K562 (cell line): Measurements from ENCODE around the gene GPC2. TPM values are rescaled to one million over a fixed set of nuclear protein-coding genes. Genes with fewer than 3 reads are reported as not detected.

ENCODE experiments used
- ATAC-seq: fragments of 200-7000 bp; cut with Tn5 transposase; 3 replicates; pipeline ENCODE4 v1.9.1; 2020; ENCODE audit warnings: moderate library complexity
- BruUV-seq: library from RNA; stranded (reverse); fragments of 400-500 nt; replicated peaks from 2 replicates; lab custom pipeline; 2021; lab: Mats Ljungman, UMichigan
- CTCF ChIA-PET: fragments of 300-600 bp; formaldehyde crosslinking; extraction: SDS; loops from one replicate; lab custom pipeline; 2021; ENCODE audit warnings: low intra/inter-chr PET ratio; lab: Yijun Ruan, JAX
- POLR2A ChIA-PET: fragments of 300-600, 350-650 bp; sonication (Branson Sonifier 250); formaldehyde crosslinking; extraction: SDS; loops from one replicate; lab custom pipeline; 2021; ENCODE audit warnings: antibody characterized with exemption, inconsistent platforms; lab: Yijun Ruan, JAX
- DNase-seq, 4 experiments: peaks; one replicate each; pipeline versions ENCODE4 v3.0.0 to v3.0.0-alpha.2; 2011 to 2018; ENCODE audit warnings: low spot score in 3 of 4, mixed read lengths in 3 of 4; ENCODE audit errors: extremely low read depth in 1 of 4
- FAIRE-seq: peaks from 2 replicates; lab custom pipeline; 2011; peaks lifted over from hg19 to GRCh38; lab: Jason Lieb, UNC
- H2AFZ ChIP-seq: 2 replicates; pipeline ENCODE4 v1.6.0; 2011; ENCODE audit warnings: low read depth, low read length, control low read depth, inconsistent platforms
- H3K27ac ChIP-seq: fragments of 200-600 bp; 3 replicates; pipeline ENCODE4 v1.8.0; 2011; ENCODE audit warnings: low read depth, mild to moderate bottlenecking, control low read depth, inconsistent platforms, low read length, moderate library complexity, mixed read lengths; ENCODE audit errors: extremely low read depth
- H3K27me3 ChIP-seq, 2 experiments: fragments of 300-600 bp in 1 of 2; 2 replicates in 1 of 2; 3 replicates in 1 of 2; pipeline versions ENCODE4 v1.6.0 to v1.8.0; 2011; ENCODE audit warnings: inconsistent platforms in 2 of 2, low read length in 2 of 2, mild to moderate bottlenecking in 1 of 2, mixed read lengths in 1 of 2, moderate library complexity in 1 of 2; ENCODE audit not compliant: control insufficient read depth in 2 of 2, insufficient read depth in 2 of 2
- H3K36me3 ChIP-seq: fragments of 300-600 bp; 3 replicates; pipeline ENCODE4 v1.8.0; 2011; ENCODE audit warnings: mild to moderate bottlenecking, low read length, inconsistent platforms; ENCODE audit not compliant: control insufficient read depth, insufficient read depth
- H3K4me1 ChIP-seq, 2 experiments: fragments of 200-600 bp in 1 of 2; replicated peaks in 1 of 2; 2 replicates in 1 of 2; 3 replicates in 1 of 2; pipeline versions ENCODE4 v1.5.1 to v1.8.0; 2011; ENCODE audit warnings: inconsistent platforms in 2 of 2, low read length in 2 of 2, mild to moderate bottlenecking in 1 of 2, mixed read lengths in 1 of 2, moderate library complexity in 1 of 2; ENCODE audit not compliant: control insufficient read depth in 2 of 2, insufficient read depth in 2 of 2
- H3K4me2 ChIP-seq: 2 replicates; pipeline ENCODE4 v1.6.1; 2011; ENCODE audit warnings: low read length, control low read depth, inconsistent platforms, mixed read lengths; ENCODE audit not compliant: insufficient read depth
- H3K4me3 ChIP-seq: fragments of 200-600 bp; sonication (generic), shearing (Covaris generic); 2 replicates; pipeline ENCODE4 v1.5.1; 2016; ENCODE audit warnings: control low read depth, inconsistent platforms
- H3K79me2 ChIP-seq: fragments of 200-600 bp; 3 replicates; pipeline ENCODE4 v1.8.0; 2011; ENCODE audit warnings: low read length, inconsistent platforms; ENCODE audit not compliant: control insufficient read depth, insufficient read depth
- H3K9ac ChIP-seq, 2 experiments: 2 replicates each; pipeline versions ENCODE4 v1.6.0 to v1.6.1; 2011; ENCODE audit warnings: low read depth in 2 of 2, low read length in 2 of 2, control low read depth in 1 of 2, inconsistent platforms in 1 of 2, mild to moderate bottlenecking in 1 of 2, mixed read lengths in 1 of 2; ENCODE audit not compliant: insufficient read depth in 1 of 2
- H3K9me1 ChIP-seq: one replicate; pipeline ENCODE4 v1.6.0; 2011; ENCODE audit warnings: inconsistent platforms, mild to moderate bottlenecking, low read length, moderate library complexity; ENCODE audit not compliant: control insufficient read depth, insufficient read depth
- H3K9me3 ChIP-seq: replicated peaks from 2 replicates; pipeline ENCODE4 v1.5.1; 2011; ENCODE audit warnings: low read depth, low read length, inconsistent platforms; ENCODE audit not compliant: control insufficient read depth, insufficient read depth
- H4K20me1 ChIP-seq: replicated peaks from 2 replicates; pipeline ENCODE4 v1.6.1; 2011; ENCODE audit warnings: low read length, inconsistent platforms, mixed read lengths; ENCODE audit not compliant: control insufficient read depth, insufficient read depth
- FOXJ2 ChIP-seq: fragments of 200-800 bp; sonication (Bioruptor generic); IDR thresholded peaks from 2 replicates; pipeline ENCODE4 v1.6.1; 2016; ENCODE audit warnings: missing genetic modification characterization, missing compliant biosample characterization
- GABPB2 ChIP-seq: fragments of 250-450 bp; sonication (Bioruptor Pico); conservative IDR thresholded peaks from 2 replicates; pipeline ENCODE4 v1.5.1; 2021; ENCODE audit warnings: mild to moderate bottlenecking
- PCBP1 ChIP-seq: fragments of 200-400 bp; formaldehyde crosslinking; IDR thresholded peaks from 2 replicates; pipeline ENCODE4 v1.6.1; 2018; ENCODE audit warnings: mild to moderate bottlenecking, low read depth, low read length; ENCODE audit not compliant: poor library complexity, severe bottlenecking
- SMC3 ChIP-seq: conservative IDR thresholded peaks from 2 replicates; pipeline ENCODE4 v1.6.1; 2011; ENCODE audit warnings: low read depth, low read length, improper control_type of control experiment; ENCODE audit not compliant: insufficient read depth
- ZBED1 ChIP-seq: IDR thresholded peaks from 2 replicates; pipeline ENCODE4 v1.6.1; 2014
- ZFP30 ChIP-seq: fragments of 250-450 bp; sonication (Bioruptor Pico); IDR thresholded peaks from 2 replicates; pipeline ENCODE4 v1.8.0; 2022; ENCODE audit warnings: moderate library complexity, mild to moderate bottlenecking, inconsistent platforms, borderline replicate concordance
- ZNF707 ChIP-seq: fragments of 250-450 bp; sonication (Bioruptor Pico); conservative IDR thresholded peaks from 2 replicates; pipeline ENCODE4 v1.8.0; 2022; ENCODE audit warnings: inconsistent platforms, mild to moderate bottlenecking, moderate library complexity
- ZNF778 ChIP-seq: fragments of 450-650 bp; formaldehyde crosslinking; IDR thresholded peaks from 2 replicates; pipeline ENCODE4 v1.4.0; 2020; ENCODE audit warnings: mild to moderate bottlenecking, moderate library complexity
- WGBS: fragments of 100-300 bp; shearing (Covaris generic); methylation state at CpG from one replicate; pipeline ENCODE4 v1.1.6; 2016; ENCODE audit warnings: low coverage, mixed read lengths; ENCODE audit not compliant: insufficient coverage; ENCODE audit errors: missing lambda C conversion rate; 5-methylcytosine and 5-hydroxymethylcytosine counted together
- in situ Hi-C: fragments of 300-500 bp; cut with MboI; formaldehyde crosslinking; loops from 4 replicates; pipeline ENCODE4 v1.15.0; 2018; ENCODE audit warnings: inconsistent platforms, mixed read lengths
- intact Hi-C: fragments of 100-400 bp; cut with micrococcal nuclease; formaldehyde crosslinking; loops from 2 replicates; pipeline ENCODE4 v1.14.2; 2022
- polyA plus RNA-seq, 8 experiments: library from polyadenylated mRNA; depleted of rRNA in 4 of 8; stranded (reverse) in 5 of 8; unstranded in 3 of 8; fragments of >200 nt; fragmentation: Nextera tagmentation in 2 of 8; fragmentation: Illumina TruSeq in 1 of 8; extraction: Ambion mirVana in 2 of 8; extraction: Trizol in 1 of 8; gene quantifications; 2 replicates each; pipeline versions ENCODE4 v1.2.1 to v1.2.3, GENCODE V29; 2011 to 2014; ENCODE audit warnings: inconsistent platforms in 1 of 8, missing spikeins in 1 of 8
- total RNA-seq, 7 experiments: library from RNA; depleted of rRNA in 6 of 7; stranded (reverse); fragments of >200 nt in 6 of 7; fragmentation: Illumina TruSeq in 2 of 7; extraction: Trizol in 2 of 7; gene quantifications; 2 replicates each; pipeline versions ENCODE4 v1.2.1 to v1.2.3, GENCODE V29; 2011 to 2021; ENCODE audit warnings: low replicate concordance in 1 of 7
- TF ChIP-seq, protein P1 (sequence below): sonication (generic); formaldehyde crosslinking; IDR thresholded peaks from 2 replicates; pipeline ENCODE4 v1.8.0; 2022; ENCODE audit warnings: mild to moderate bottlenecking, low read depth, missing genetic modification reagents
- TF ChIP-seq, protein P2 (sequence below): fragments of 450-650 bp; IDR thresholded peaks from 2 replicates; pipeline ENCODE4 v1.6.1; 2018; ENCODE audit not compliant: partially characterized antibody

The GPC2 gene
- total and polyA plus RNA-seq, 9 of the 15 experiments (the other 6 are each of a cell fraction or from before 2014, with no cell fraction given), result 0.06 to 7.7 (median 1.4) TPM; not detected in 1

DNA sequence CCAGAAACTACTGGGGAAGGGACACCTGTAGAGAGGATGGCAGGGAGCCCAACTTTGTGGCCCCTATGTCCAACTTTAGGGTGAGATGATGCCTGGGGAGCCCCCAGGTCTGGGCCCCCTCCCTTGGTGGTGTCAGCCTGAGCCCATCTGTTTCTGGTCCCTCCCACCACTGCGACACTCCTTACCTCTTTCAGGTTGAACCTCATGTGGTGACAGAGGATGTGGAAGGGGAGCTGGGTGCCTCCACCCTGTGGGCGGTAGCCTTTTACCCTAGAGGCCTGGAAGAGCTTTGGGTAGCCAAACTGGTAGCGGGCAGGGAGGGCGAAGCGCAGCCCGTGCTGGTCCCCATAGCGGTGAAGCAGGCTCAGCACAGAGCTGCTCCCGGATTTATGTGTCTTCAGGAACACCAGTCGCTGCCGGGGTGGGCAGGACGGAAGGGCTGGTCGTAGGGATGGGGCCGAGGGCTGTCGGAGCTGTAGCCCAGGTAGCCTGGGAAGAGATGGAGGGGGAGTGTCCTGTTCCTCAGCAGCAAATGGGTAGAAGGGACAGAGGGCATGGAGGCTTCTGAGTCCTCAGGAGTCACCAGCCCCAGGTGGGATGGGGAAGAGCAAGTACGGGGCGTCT lies 10.8 kb downstream of the GPC2 start:
- CTCF ChIA-PET, result no interaction called here
- no peak for DNase-seq
- peaks cover 47 to 48% of the 10 kb centered on the region in 2 experiments for H3K4me1 ChIP-seq
- H3K27me3 ChIP-seq, result no peaks in the 10 kb centered on the region
- FAIRE-seq, result no peak
- 78% methylated on average over 16 of the region's 16 CpGs for WGBS
- no peaks in the 10 kb centered on the region for H3K79me2 ChIP-seq
- no peaks in the 10 kb centered on the region for H3K36me3 ChIP-seq
- no peak for ATAC-seq
- intact Hi-C loops (no loop called here), in situ Hi-C loops (no loop called here)
- H3K9me1 ChIP-seq, result no peaks in the 10 kb centered on the region
- no peaks in the 10 kb centered on the region for H4K20me1 ChIP-seq
- peak overlapping the region; percentile 91; the same call in 1 of the 2 replicates for H3K4me2 ChIP-seq
- H3K4me3 ChIP-seq, result no peak overlapping the region
- BruUV-seq, result no TSS peak
- peak overlapping the region in 1 of 2 experiments; percentile 90; a peak in 2 of 4 replicates for H3K9ac ChIP-seq
- TF ChIP-seq ZBED1 (no peak), ZNF778 (CRISPR knock-in tag) (no peak), ZNF707 (CRISPR knock-in tag) (no peak), SMC3 (no peak), PCBP1 (no peak), FOXJ2 (tag) (no peak), ZFP30 (CRISPR knock-in tag) (no peak), GABPB2 (CRISPR knock-in tag) (no peak)
- TF ChIP-seq, protein P1, sequence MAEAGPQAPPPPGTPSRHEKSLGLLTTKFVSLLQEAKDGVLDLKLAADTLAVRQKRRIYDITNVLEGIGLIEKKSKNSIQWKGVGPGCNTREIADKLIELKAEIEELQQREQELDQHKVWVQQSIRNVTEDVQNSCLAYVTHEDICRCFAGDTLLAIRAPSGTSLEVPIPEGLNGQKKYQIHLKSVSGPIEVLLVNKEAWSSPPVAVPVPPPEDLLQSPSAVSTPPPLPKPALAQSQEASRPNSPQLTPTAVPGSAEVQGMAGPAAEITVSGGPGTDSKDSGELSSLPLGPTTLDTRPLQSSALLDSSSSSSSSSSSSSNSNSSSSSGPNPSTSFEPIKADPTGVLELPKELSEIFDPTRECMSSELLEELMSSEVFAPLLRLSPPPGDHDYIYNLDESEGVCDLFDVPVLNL (CRISPR knock-in tag), result no peak
- TF ChIP-seq, protein P2, sequence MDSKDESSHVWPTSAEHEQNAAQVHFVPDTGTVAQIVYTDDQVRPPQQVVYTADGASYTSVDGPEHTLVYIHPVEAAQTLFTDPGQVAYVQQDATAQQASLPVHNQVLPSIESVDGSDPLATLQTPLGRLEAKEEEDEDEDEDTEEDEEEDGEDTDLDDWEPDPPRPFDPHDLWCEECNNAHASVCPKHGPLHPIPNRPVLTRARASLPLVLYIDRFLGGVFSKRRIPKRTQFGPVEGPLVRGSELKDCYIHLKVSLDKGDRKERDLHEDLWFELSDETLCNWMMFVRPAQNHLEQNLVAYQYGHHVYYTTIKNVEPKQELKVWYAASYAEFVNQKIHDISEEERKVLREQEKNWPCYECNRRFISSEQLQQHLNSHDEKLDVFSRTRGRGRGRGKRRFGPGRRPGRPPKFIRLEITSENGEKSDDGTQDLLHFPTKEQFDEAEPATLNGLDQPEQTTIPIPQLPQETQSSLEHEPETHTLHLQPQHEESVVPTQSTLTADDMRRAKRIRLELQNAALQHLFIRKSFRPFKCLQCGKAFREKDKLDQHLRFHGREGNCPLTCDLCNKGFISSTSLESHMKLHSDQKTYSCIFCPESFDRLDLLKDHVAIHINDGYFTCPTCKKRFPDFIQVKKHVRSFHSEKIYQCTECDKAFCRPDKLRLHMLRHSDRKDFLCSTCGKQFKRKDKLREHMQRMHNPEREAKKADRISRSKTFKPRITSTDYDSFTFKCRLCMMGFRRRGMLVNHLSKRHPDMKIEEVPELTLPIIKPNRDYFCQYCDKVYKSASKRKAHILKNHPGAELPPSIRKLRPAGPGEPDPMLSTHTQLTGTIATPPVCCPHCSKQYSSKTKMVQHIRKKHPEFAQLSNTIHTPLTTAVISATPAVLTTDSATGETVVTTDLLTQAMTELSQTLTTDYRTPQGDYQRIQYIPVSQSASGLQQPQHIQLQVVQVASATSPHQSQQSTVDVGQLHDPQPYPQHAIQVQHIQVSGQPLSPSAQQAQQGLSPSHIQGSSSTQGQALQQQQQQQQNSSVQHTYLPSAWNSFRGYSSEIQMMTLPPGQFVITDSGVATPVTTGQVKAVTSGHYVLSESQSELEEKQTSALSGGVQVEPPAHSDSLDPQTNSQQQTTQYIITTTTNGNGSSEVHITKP, result no peak
- no peaks in the 10 kb centered on the region for H3K9me3 ChIP-seq
- peak overlapping the region; percentile 86; the same call in 1 of the 2 replicates for H2AFZ ChIP-seq
- H3K27ac ChIP-seq, result no peak overlapping the region
- POLR2A ChIA-PET, result interaction anchor here (0.7 to 1.6 kb wide), 7 partner anchors 9 to 263 kb away, joined by 3 to 7 read pairs (median 3); partner anchors contain the start of genes GPC2, LAMTOR4, MEPCE and STAG3
